Measurements from ENCODE around the gene XRN1.

DNA sequence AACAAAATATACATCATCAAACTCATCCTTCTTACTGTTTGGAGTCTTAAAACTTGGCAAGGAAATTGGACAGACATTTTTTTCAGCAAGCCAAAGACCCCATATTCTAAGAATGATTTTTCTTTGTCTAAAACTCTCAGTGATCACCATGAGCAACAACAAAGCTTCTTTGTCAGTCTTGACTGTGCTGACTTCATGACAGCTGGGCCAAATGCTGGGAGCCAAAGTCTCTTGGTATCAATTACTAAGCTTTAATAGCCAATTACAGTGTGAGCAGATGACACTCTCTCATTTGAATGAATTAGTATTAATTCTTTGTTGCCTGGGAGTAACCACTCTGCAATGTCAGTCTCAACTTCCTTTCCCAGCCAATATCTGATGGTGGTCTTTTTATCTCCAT lies 174.3 kb downstream of the XRN1 start:
- TF ChIP-seq, protein P1, sequence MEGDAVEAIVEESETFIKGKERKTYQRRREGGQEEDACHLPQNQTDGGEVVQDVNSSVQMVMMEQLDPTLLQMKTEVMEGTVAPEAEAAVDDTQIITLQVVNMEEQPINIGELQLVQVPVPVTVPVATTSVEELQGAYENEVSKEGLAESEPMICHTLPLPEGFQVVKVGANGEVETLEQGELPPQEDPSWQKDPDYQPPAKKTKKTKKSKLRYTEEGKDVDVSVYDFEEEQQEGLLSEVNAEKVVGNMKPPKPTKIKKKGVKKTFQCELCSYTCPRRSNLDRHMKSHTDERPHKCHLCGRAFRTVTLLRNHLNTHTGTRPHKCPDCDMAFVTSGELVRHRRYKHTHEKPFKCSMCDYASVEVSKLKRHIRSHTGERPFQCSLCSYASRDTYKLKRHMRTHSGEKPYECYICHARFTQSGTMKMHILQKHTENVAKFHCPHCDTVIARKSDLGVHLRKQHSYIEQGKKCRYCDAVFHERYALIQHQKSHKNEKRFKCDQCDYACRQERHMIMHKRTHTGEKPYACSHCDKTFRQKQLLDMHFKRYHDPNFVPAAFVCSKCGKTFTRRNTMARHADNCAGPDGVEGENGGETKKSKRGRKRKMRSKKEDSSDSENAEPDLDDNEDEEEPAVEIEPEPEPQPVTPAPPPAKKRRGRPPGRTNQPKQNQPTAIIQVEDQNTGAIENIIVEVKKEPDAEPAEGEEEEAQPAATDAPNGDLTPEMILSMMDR (IDR thresholded peaks at IDR 0.05), result no peak
- TF ChIP-seq EP300 (IDR thresholded peaks at IDR 0.05) (no peak), POLR2A (IDR thresholded peaks at IDR 0.05) (no peak)
